Activated CD4-positive, CD25-positive, alpha-beta regulatory T cell treated with anti-CD3 and anti-CD28 coated beads, Interleukin-2, amount 50 U/mL, for 16 hours (primary cell): ENCODE results near the gene GNPNAT1.
"Not testable (repeated sequence)": the region's sequence is repeated elsewhere in the genome, so short reads cannot be mapped to it uniquely, and the experiment has no call there.

Experiments used
- DNase-seq: peaks from one replicate; pipeline ENCODE4 v3.0.0-alpha.2; 2020; ENCODE audit warnings: low read depth, low spot score

The GNPNAT1 gene

DNA sequence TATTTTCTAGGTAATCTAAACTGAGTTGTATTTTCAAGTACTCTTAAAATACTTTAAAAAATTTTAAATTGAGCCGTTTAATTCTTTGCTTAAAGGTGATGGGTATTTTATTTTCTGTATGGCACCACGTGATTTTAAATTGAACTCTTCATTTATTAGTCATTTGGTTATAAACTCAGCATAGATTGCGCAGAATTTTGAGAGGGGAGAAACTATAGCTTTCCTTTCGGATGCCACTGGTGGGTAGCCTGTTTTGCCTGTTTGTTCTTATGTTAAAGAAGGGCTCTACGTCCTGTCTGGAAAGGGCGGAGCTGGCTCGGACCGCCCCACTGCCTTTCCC, 61.9 kb downstream of the GNPNAT1 start:
- no peak for DNase-seq

DNA sequence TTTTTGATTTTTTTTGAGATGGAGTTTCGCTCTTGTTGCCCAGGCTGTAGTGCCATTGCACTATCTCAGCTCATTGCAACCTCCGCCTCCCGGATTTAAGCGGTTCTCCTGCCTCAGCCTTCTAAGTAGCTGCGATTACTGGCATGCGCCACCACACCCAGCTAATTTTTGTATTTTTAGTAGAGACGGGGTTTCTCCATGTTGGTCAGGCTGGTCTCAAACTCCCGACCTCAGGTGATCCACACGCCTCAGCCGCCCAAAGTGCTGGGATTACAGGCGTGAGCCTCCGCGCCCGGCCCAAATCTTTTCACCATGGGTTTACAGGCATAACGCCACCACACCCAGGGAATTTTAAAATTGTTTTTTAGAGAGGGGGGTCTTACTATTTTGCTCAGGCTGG, 62.4 kb downstream of the GNPNAT1 start:
- not testable (repeated sequence) for DNase-seq

DNA sequence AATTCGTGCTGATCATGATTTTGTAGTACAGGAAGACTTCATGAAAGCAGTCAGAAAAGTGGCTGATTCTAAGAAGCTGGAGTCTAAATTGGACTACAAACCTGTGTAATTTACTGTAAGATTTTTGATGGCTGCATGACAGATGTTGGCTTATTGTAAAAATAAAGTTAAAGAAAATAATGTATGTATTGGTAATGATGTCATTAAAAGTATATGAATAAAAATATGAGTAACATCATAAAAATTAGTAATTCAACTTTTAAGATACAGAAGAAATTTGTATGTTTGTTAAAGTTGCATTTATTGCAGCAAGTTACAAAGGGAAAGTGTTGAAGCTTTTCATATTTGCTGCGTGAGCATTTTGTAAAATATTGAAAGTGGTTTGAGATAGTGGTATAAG, 63.9 kb downstream of the GNPNAT1 start:
- DNase-seq, result not testable (repeated sequence)
